K562 (cell line): ENCODE measurements around the gene HECW1. TPM values are rescaled to one million over a fixed set of nuclear protein-coding genes. Genes with fewer than 3 reads are reported as not detected.

ENCODE experiments used
- ATAC-seq: fragments of 200-7000 bp; cut with Tn5 transposase; 3 replicates; pipeline ENCODE4 v1.9.1; 2020; ENCODE audit warnings: moderate library complexity
- BruUV-seq: library from RNA; stranded (reverse); fragments of 400-500 nt; replicated peaks from 2 replicates; lab custom pipeline; 2021; lab: Mats Ljungman, UMichigan
- CTCF ChIA-PET: fragments of 300-600 bp; formaldehyde crosslinking; extraction: SDS; loops from one replicate; lab custom pipeline; 2021; ENCODE audit warnings: low intra/inter-chr PET ratio; lab: Yijun Ruan, JAX
- POLR2A ChIA-PET: fragments of 300-600, 350-650 bp; sonication (Branson Sonifier 250); formaldehyde crosslinking; extraction: SDS; loops from one replicate; lab custom pipeline; 2021; ENCODE audit warnings: antibody characterized with exemption, inconsistent platforms; lab: Yijun Ruan, JAX
- DNase-seq, 4 experiments: peaks; one replicate each; pipeline versions ENCODE4 v3.0.0 to v3.0.0-alpha.2; 2011 to 2018; ENCODE audit warnings: low spot score in 3 of 4, mixed read lengths in 3 of 4; ENCODE audit errors: extremely low read depth in 1 of 4
- FAIRE-seq: peaks from 2 replicates; lab custom pipeline; 2011; peaks lifted over from hg19 to GRCh38; lab: Jason Lieb, UNC
- H2AFZ ChIP-seq: 2 replicates; pipeline ENCODE4 v1.6.0; 2011; ENCODE audit warnings: low read depth, low read length, control low read depth, inconsistent platforms
- H3K27ac ChIP-seq: fragments of 200-600 bp; 3 replicates; pipeline ENCODE4 v1.8.0; 2011; ENCODE audit warnings: low read depth, mild to moderate bottlenecking, control low read depth, inconsistent platforms, low read length, moderate library complexity, mixed read lengths; ENCODE audit errors: extremely low read depth
- H3K27me3 ChIP-seq, 2 experiments: fragments of 300-600 bp in 1 of 2; 2 replicates in 1 of 2; 3 replicates in 1 of 2; pipeline versions ENCODE4 v1.6.0 to v1.8.0; 2011; ENCODE audit warnings: inconsistent platforms in 2 of 2, low read length in 2 of 2, mild to moderate bottlenecking in 1 of 2, mixed read lengths in 1 of 2, moderate library complexity in 1 of 2; ENCODE audit not compliant: control insufficient read depth in 2 of 2, insufficient read depth in 2 of 2
- H3K36me3 ChIP-seq: fragments of 300-600 bp; 3 replicates; pipeline ENCODE4 v1.8.0; 2011; ENCODE audit warnings: mild to moderate bottlenecking, low read length, inconsistent platforms; ENCODE audit not compliant: control insufficient read depth, insufficient read depth
- H3K4me1 ChIP-seq, 2 experiments: fragments of 200-600 bp in 1 of 2; replicated peaks in 1 of 2; 2 replicates in 1 of 2; 3 replicates in 1 of 2; pipeline versions ENCODE4 v1.5.1 to v1.8.0; 2011; ENCODE audit warnings: inconsistent platforms in 2 of 2, low read length in 2 of 2, mild to moderate bottlenecking in 1 of 2, mixed read lengths in 1 of 2, moderate library complexity in 1 of 2; ENCODE audit not compliant: control insufficient read depth in 2 of 2, insufficient read depth in 2 of 2
- H3K4me2 ChIP-seq: 2 replicates; pipeline ENCODE4 v1.6.1; 2011; ENCODE audit warnings: low read length, control low read depth, inconsistent platforms, mixed read lengths; ENCODE audit not compliant: insufficient read depth
- H3K4me3 ChIP-seq: fragments of 200-600 bp; sonication (generic), shearing (Covaris generic); 2 replicates; pipeline ENCODE4 v1.5.1; 2016; ENCODE audit warnings: control low read depth, inconsistent platforms
- H3K79me2 ChIP-seq: fragments of 200-600 bp; 3 replicates; pipeline ENCODE4 v1.8.0; 2011; ENCODE audit warnings: low read length, inconsistent platforms; ENCODE audit not compliant: control insufficient read depth, insufficient read depth
- H3K9ac ChIP-seq, 2 experiments: 2 replicates each; pipeline versions ENCODE4 v1.6.0 to v1.6.1; 2011; ENCODE audit warnings: low read depth in 2 of 2, low read length in 2 of 2, control low read depth in 1 of 2, inconsistent platforms in 1 of 2, mild to moderate bottlenecking in 1 of 2, mixed read lengths in 1 of 2; ENCODE audit not compliant: insufficient read depth in 1 of 2
- H3K9me1 ChIP-seq: one replicate; pipeline ENCODE4 v1.6.0; 2011; ENCODE audit warnings: inconsistent platforms, mild to moderate bottlenecking, low read length, moderate library complexity; ENCODE audit not compliant: control insufficient read depth, insufficient read depth
- H3K9me3 ChIP-seq: replicated peaks from 2 replicates; pipeline ENCODE4 v1.5.1; 2011; ENCODE audit warnings: low read depth, low read length, inconsistent platforms; ENCODE audit not compliant: control insufficient read depth, insufficient read depth
- H4K20me1 ChIP-seq: replicated peaks from 2 replicates; pipeline ENCODE4 v1.6.1; 2011; ENCODE audit warnings: low read length, inconsistent platforms, mixed read lengths; ENCODE audit not compliant: control insufficient read depth, insufficient read depth
- ARHGAP35 ChIP-seq: fragments of 450-650 bp; IDR thresholded peaks from 2 replicates; pipeline ENCODE4 v1.6.1; 2018; ENCODE audit not compliant: partially characterized antibody
- DNMT1 ChIP-seq: fragments of 450-650 bp; IDR thresholded peaks from 2 replicates; pipeline ENCODE4 v1.6.1; 2016; ENCODE audit warnings: antibody characterized with exemption, mild to moderate bottlenecking
- HDAC1 ChIP-seq, 2 experiments: fragments of 450-650 bp; IDR thresholded peaks; 2 replicates each; pipeline ENCODE4 v1.6.1; 2016 to 2017; ENCODE audit warnings: inconsistent platforms in 1 of 2, mild to moderate bottlenecking in 1 of 2, moderate library complexity in 1 of 2
- HDAC8 ChIP-seq: fragments of 450-650 bp; IDR thresholded peaks from 2 replicates; pipeline ENCODE4 v1.6.1; 2016; ENCODE audit warnings: mild to moderate bottlenecking, missing genetic modification characterization, moderate library complexity, missing compliant biosample characterization
- HLTF ChIP-seq: fragments of 450-650 bp; IDR thresholded peaks from 2 replicates; pipeline ENCODE4 v1.6.1; 2016
- NCOA1 ChIP-seq: fragments of 450-650 bp; IDR thresholded peaks from 2 replicates; pipeline ENCODE4 v1.6.1; 2016; ENCODE audit warnings: low read depth
- NR2F6 ChIP-seq: fragments of 450-650 bp; formaldehyde crosslinking; IDR thresholded peaks from 2 replicates; pipeline ENCODE4 v1.4.0; 2020; ENCODE audit warnings: mild to moderate bottlenecking
- PURB ChIP-seq: sonication (generic); formaldehyde crosslinking; IDR thresholded peaks from 2 replicates; pipeline ENCODE4 v1.9.0; 2021; ENCODE audit warnings: low read depth, mild to moderate bottlenecking, missing genetic modification reagents
- RAD51 ChIP-seq: fragments of 450-650 bp; IDR thresholded peaks from 2 replicates; pipeline ENCODE4 v1.7.1; 2016; ENCODE audit warnings: low read depth, mild to moderate bottlenecking, borderline replicate concordance
- TAF15 ChIP-seq: fragments of 200-400 bp; formaldehyde crosslinking; IDR thresholded peaks from 2 replicates; pipeline ENCODE4 v1.6.1; 2017; ENCODE audit warnings: mild to moderate bottlenecking, low read depth, low read length, moderate library complexity
- ZC3H11A ChIP-seq: IDR thresholded peaks from 2 replicates; pipeline ENCODE4 v1.6.1; 2012; ENCODE audit warnings: low read depth, low read length, improper control_type of control experiment
- ZC3H8 ChIP-seq: fragments of 450-650 bp; IDR thresholded peaks from 2 replicates; pipeline ENCODE4 v1.6.1; 2017
- ZNF274 ChIP-seq: IDR thresholded peaks from 2 replicates; pipeline ENCODE4 v1.6.1; 2011; ENCODE audit warnings: low read depth, mild to moderate bottlenecking, low read length, moderate library complexity, borderline replicate concordance
- WGBS: fragments of 100-300 bp; shearing (Covaris generic); methylation state at CpG from one replicate; pipeline ENCODE4 v1.1.6; 2016; ENCODE audit warnings: low coverage, mixed read lengths; ENCODE audit not compliant: insufficient coverage; ENCODE audit errors: missing lambda C conversion rate; 5-methylcytosine and 5-hydroxymethylcytosine counted together
- in situ Hi-C: fragments of 300-500 bp; cut with MboI; formaldehyde crosslinking; loops from 4 replicates; pipeline ENCODE4 v1.15.0; 2018; ENCODE audit warnings: inconsistent platforms, mixed read lengths
- intact Hi-C: fragments of 100-400 bp; cut with micrococcal nuclease; formaldehyde crosslinking; loops from 2 replicates; pipeline ENCODE4 v1.14.2; 2022
- polyA plus RNA-seq, 8 experiments: library from polyadenylated mRNA; depleted of rRNA in 4 of 8; stranded (reverse) in 5 of 8; unstranded in 3 of 8; fragments of >200 nt; fragmentation: Nextera tagmentation in 2 of 8; fragmentation: Illumina TruSeq in 1 of 8; extraction: Ambion mirVana in 2 of 8; extraction: Trizol in 1 of 8; gene quantifications; 2 replicates each; pipeline versions ENCODE4 v1.2.1 to v1.2.3, GENCODE V29; 2011 to 2014; ENCODE audit warnings: inconsistent platforms in 1 of 8, missing spikeins in 1 of 8
- total RNA-seq, 7 experiments: library from RNA; depleted of rRNA in 6 of 7; stranded (reverse); fragments of >200 nt in 6 of 7; fragmentation: Illumina TruSeq in 2 of 7; extraction: Trizol in 2 of 7; gene quantifications; 2 replicates each; pipeline versions ENCODE4 v1.2.1 to v1.2.3, GENCODE V29; 2011 to 2021; ENCODE audit warnings: low replicate concordance in 1 of 7
- TF ChIP-seq, protein P1 (sequence below): sonication (generic); formaldehyde crosslinking; IDR thresholded peaks from 2 replicates; pipeline ENCODE4 v1.9.0; 2022; ENCODE audit warnings: mild to moderate bottlenecking, missing genetic modification reagents
- TF ChIP-seq, protein P2 (sequence below), 2 experiments: fragments of 450-650 bp; formaldehyde crosslinking in 1 of 2; IDR thresholded peaks; 2 replicates each; pipeline versions ENCODE4 v1.4.0 to v1.6.1; 2014 to 2020; ENCODE audit warnings: mild to moderate bottlenecking in 2 of 2, borderline replicate concordance in 1 of 2, low read depth in 1 of 2
- TF ChIP-seq, protein P3 (sequence below): fragments of 250-450 bp; sonication (Bioruptor Pico); IDR thresholded peaks from 2 replicates; pipeline ENCODE4 v1.4.0; 2020; ENCODE audit warnings: mild to moderate bottlenecking

Gene HECW1
- total and polyA plus RNA-seq, 9 of the 15 experiments (the other 6 are each of a cell fraction or from before 2014, with no cell fraction given): 0.07 to 0.31 (median 0.13) TPM; not detected in 4

DNA sequence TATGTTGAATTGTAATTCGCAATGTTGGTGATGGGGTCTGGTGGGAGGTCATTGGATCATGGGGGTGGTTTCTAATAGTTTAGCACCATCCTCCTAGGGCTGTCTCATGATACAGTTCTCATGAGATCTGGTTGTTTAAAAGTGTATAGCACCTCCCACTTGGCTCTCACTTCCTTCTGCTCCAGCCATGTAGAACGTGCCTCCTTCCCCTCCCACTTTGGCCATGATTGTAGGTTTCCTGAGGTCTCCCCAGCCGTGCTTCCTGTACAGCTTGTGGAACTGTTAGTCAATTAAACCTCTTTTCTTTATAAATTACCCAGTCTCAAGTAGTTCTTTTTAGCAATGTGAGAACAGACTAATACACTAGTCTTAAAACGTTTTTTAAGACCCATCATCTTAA lies 15.6 kb upstream of the HECW1 start:
- H3K79me2 ChIP-seq: no peaks in the 10 kb centered on the region
- ATAC-seq (no peak), FAIRE-seq (no peak), DNase-seq (no peak)
- no peak overlapping the region for H3K4me2 ChIP-seq
- BruUV-seq: no TSS peak
- no peaks in the 10 kb centered on the region for H3K36me3 ChIP-seq
- no peaks in the 10 kb centered on the region; a peak in 1 of 5 replicates for H3K4me1 ChIP-seq
- ChIA-PET CTCF (no interaction called here), POLR2A (no interaction called here)
- in situ Hi-C loops (no loop called here), intact Hi-C loops (no loop called here)
- H3K9me1 ChIP-seq: no peaks in the 10 kb centered on the region
- H3K4me3 ChIP-seq: no peak overlapping the region
- H3K9me3 ChIP-seq: no peaks in the 10 kb centered on the region
- 27% methylated on average over 4 of the region's 4 CpGs for WGBS
- no peaks in the 10 kb centered on the region for H4K20me1 ChIP-seq
- H3K27me3 ChIP-seq: no peaks in the 10 kb centered on the region
- H3K27ac ChIP-seq: no peak overlapping the region
- no peak overlapping the region for H3K9ac ChIP-seq
- H2AFZ ChIP-seq: no peak overlapping the region
- TF ChIP-seq NR2F6 (no peak), RAD51 (no peak), ZNF274 (no peak), HDAC8 (tag) (no peak), ZC3H11A (no peak), HLTF (no peak), PURB (no peak), TAF15 (no peak), ZC3H8 (no peak), HDAC1 (IDR thresholded peaks at IDR 0.05) (no peak), DNMT1 (no peak), NCOA1 (no peak), ARHGAP35 (no peak)
- TF ChIP-seq, protein P1, sequence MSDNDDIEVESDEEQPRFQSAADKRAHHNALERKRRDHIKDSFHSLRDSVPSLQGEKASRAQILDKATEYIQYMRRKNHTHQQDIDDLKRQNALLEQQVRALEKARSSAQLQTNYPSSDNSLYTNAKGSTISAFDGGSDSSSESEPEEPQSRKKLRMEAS (CRISPR knock-in tag): no peak
- TF ChIP-seq, protein P2, sequence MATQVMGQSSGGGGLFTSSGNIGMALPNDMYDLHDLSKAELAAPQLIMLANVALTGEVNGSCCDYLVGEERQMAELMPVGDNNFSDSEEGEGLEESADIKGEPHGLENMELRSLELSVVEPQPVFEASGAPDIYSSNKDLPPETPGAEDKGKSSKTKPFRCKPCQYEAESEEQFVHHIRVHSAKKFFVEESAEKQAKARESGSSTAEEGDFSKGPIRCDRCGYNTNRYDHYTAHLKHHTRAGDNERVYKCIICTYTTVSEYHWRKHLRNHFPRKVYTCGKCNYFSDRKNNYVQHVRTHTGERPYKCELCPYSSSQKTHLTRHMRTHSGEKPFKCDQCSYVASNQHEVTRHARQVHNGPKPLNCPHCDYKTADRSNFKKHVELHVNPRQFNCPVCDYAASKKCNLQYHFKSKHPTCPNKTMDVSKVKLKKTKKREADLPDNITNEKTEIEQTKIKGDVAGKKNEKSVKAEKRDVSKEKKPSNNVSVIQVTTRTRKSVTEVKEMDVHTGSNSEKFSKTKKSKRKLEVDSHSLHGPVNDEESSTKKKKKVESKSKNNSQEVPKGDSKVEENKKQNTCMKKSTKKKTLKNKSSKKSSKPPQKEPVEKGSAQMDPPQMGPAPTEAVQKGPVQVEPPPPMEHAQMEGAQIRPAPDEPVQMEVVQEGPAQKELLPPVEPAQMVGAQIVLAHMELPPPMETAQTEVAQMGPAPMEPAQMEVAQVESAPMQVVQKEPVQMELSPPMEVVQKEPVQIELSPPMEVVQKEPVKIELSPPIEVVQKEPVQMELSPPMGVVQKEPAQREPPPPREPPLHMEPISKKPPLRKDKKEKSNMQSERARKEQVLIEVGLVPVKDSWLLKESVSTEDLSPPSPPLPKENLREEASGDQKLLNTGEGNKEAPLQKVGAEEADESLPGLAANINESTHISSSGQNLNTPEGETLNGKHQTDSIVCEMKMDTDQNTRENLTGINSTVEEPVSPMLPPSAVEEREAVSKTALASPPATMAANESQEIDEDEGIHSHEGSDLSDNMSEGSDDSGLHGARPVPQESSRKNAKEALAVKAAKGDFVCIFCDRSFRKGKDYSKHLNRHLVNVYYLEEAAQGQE (IDR thresholded peaks at IDR 0.05; ENCODE audit: borderline replicate concordance): no peak
- TF ChIP-seq, protein P2 (CRISPR knock-in tag; IDR thresholded peaks at IDR 0.05; ENCODE audit: low read depth): no peak
- TF ChIP-seq, protein P3, sequence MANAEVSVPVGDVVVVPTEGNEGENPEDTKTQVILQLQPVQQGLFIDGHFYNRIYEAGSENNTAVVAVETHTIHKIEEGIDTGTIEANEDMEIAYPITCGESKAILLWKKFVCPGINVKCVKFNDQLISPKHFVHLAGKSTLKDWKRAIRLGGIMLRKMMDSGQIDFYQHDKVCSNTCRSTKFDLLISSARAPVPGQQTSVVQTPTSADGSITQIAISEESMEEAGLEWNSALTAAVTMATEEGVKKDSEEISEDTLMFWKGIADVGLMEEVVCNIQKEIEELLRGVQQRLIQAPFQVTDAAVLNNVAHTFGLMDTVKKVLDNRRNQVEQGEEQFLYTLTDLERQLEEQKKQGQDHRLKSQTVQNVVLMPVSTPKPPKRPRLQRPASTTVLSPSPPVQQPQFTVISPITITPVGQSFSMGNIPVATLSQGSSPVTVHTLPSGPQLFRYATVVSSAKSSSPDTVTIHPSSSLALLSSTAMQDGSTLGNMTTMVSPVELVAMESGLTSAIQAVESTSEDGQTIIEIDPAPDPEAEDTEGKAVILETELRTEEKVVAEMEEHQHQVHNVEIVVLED (CRISPR knock-in tag): no peak
